SK-N-SH treated with all-trans-retinoic acid at 6 μM for 48 hours (cell line): ENCODE measurements around the gene EPS8L2.

Source experiments
- ATAC-seq: fragments of 200-7000 bp; cut with Tn5 transposase; 3 replicates; pipeline ENCODE4 v1.9.1; 2020; ENCODE audit warnings: mild to moderate bottlenecking, moderate library complexity
- ARNTL ChIP-seq: fragments of 450-650 bp; formaldehyde crosslinking; IDR thresholded peaks from 2 replicates; pipeline ENCODE4 v1.5.0; 2020; ENCODE audit warnings: low read depth, mild to moderate bottlenecking, moderate library complexity, borderline replicate concordance
- BACH2 ChIP-seq: fragments of 250-450 bp; sonication (Bioruptor Pico); IDR thresholded peaks from 2 replicates; pipeline ENCODE4 v1.9.0; 2021; ENCODE audit warnings: mild to moderate bottlenecking, borderline replicate concordance
- CSDC2 ChIP-seq: fragments of 250-450 bp; sonication (Bioruptor Pico); IDR thresholded peaks from 2 replicates; pipeline ENCODE4 v1.5.0; 2020; ENCODE audit warnings: mild to moderate bottlenecking, moderate library complexity
- CSRNP3 ChIP-seq: fragments of 250-450 bp; sonication (Bioruptor Pico); IDR thresholded peaks from 2 replicates; pipeline ENCODE4 v1.5.1; 2021; ENCODE audit warnings: mild to moderate bottlenecking, moderate library complexity
- ESRRG ChIP-seq: fragments of 250-450 bp; sonication (Bioruptor Pico); IDR thresholded peaks from 2 replicates; pipeline ENCODE4 v1.6.1; 2021; ENCODE audit warnings: mild to moderate bottlenecking
- GLIS3 ChIP-seq: fragments of 250-450 bp; sonication (Bioruptor Pico); IDR thresholded peaks from 2 replicates; pipeline ENCODE4 v1.5.0; 2020; ENCODE audit warnings: mild to moderate bottlenecking, moderate library complexity
- ISL1 ChIP-seq: fragments of 250-450 bp; sonication (Bioruptor Pico); IDR thresholded peaks from 2 replicates; pipeline ENCODE4 v2.1.2; 2022; ENCODE audit warnings: mild to moderate bottlenecking, moderate library complexity
- OSR1 ChIP-seq: fragments of 250-450 bp; sonication (Bioruptor Pico); IDR thresholded peaks from 2 replicates; pipeline ENCODE4 v1.8.0; 2022; ENCODE audit warnings: moderate library complexity, mild to moderate bottlenecking, inconsistent platforms
- POU6F1 ChIP-seq: fragments of 250-450 bp; sonication (Bioruptor Pico); IDR thresholded peaks from 2 replicates; pipeline ENCODE4 v1.8.0; 2021; ENCODE audit warnings: low read depth, mild to moderate bottlenecking, moderate library complexity, borderline replicate concordance
- PPARA ChIP-seq: fragments of 250-450 bp; sonication (Bioruptor Pico); IDR thresholded peaks from 2 replicates; pipeline ENCODE4 v1.5.0; 2020; ENCODE audit warnings: mild to moderate bottlenecking, borderline replicate concordance
- SNAI2 ChIP-seq: fragments of 250-450 bp; sonication (Bioruptor Pico); IDR thresholded peaks from 2 replicates; pipeline ENCODE4 v1.5.0; 2020; ENCODE audit warnings: mild to moderate bottlenecking, moderate library complexity
- TOX ChIP-seq: fragments of 250-450 bp; sonication (Bioruptor Pico); IDR thresholded peaks from 2 replicates; pipeline ENCODE4 v1.8.0; 2021; ENCODE audit warnings: mild to moderate bottlenecking, moderate library complexity, borderline replicate concordance
- ZC3H10 ChIP-seq: fragments of 250-450 bp; sonication (Bioruptor Pico); IDR thresholded peaks from 2 replicates; pipeline ENCODE4 v1.5.1; 2021; ENCODE audit warnings: mild to moderate bottlenecking, moderate library complexity
- ZFP3 ChIP-seq: fragments of 250-450 bp; sonication (Bioruptor Pico); IDR thresholded peaks from 2 replicates; pipeline ENCODE4 v1.5.0; 2020; ENCODE audit warnings: mild to moderate bottlenecking, moderate library complexity
- ZFP30 ChIP-seq: fragments of 450-650 bp; formaldehyde crosslinking; IDR thresholded peaks from 2 replicates; pipeline ENCODE4 v1.5.0; 2022; ENCODE audit warnings: mild to moderate bottlenecking, moderate library complexity
- ZNF565 ChIP-seq: fragments of 450-650 bp; formaldehyde crosslinking; conservative IDR thresholded peaks from 2 replicates; pipeline ENCODE4 v1.5.0; 2020; ENCODE audit warnings: low read depth, mild to moderate bottlenecking, moderate library complexity
- ZNF8 ChIP-seq: fragments of 450-650 bp; formaldehyde crosslinking; IDR thresholded peaks from 2 replicates; pipeline ENCODE4 v1.5.0; 2020; ENCODE audit warnings: mild to moderate bottlenecking, moderate library complexity
- TF ChIP-seq, protein P1 (sequence below): fragments of 250-450 bp; sonication (Bioruptor Pico); IDR thresholded peaks from 2 replicates; pipeline ENCODE4 v1.5.0; 2020; ENCODE audit warnings: mild to moderate bottlenecking, moderate library complexity
- TF ChIP-seq, protein P2 (sequence below): fragments of 250-450 bp; sonication (Bioruptor Pico); IDR thresholded peaks from 2 replicates; pipeline ENCODE4 v1.5.1; 2020; ENCODE audit warnings: low read depth, mild to moderate bottlenecking, moderate library complexity

EPS8L2 gene

DNA sequence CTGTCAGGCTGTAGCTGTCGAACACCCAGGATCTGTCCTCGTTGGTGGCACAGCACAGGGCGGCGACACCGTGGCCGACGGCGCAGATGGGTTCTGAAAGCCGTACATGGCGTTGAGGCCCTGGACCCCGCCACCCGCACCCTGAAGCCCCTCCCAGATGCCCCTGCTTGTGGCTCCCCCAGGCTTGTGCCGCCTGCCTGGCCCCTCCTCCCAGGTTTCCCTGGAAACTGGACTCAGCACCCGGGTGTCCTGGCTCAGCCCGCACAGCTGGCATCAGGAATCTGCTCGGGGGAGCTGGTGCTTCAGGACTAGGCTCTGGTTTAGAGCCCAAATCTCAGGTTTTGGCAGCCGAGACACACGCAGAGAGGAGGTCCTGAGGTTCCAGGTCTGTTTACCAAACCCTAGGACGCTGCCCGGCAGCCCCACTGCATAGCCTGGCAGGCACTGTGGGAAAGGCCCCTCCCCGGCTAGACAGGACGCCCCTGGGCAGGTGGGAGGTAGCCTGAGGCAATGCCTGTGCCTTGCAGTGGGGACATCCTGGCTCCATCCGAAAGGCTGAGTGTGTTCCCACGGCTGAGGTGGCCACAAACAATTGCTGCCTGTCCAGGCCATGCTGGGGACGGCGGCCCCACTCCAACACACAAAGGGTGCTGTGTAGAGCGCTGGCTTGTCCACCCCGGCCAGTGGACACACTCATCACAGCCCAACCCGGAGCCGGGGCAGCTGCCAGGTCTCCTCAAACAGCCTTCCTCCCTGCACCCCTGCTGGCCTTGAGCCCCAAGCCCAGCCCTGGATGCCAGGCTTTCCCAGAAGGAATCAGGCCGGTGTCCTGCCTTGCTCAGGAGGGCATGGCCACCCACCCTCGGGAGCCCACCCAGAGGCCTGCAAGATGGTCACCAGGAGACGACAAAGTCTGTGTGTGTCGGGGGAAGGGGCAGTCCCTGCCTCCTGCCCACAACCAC, 66.7 kb downstream of the EPS8L2 start (continued):
- TF ChIP-seq, protein P1, sequence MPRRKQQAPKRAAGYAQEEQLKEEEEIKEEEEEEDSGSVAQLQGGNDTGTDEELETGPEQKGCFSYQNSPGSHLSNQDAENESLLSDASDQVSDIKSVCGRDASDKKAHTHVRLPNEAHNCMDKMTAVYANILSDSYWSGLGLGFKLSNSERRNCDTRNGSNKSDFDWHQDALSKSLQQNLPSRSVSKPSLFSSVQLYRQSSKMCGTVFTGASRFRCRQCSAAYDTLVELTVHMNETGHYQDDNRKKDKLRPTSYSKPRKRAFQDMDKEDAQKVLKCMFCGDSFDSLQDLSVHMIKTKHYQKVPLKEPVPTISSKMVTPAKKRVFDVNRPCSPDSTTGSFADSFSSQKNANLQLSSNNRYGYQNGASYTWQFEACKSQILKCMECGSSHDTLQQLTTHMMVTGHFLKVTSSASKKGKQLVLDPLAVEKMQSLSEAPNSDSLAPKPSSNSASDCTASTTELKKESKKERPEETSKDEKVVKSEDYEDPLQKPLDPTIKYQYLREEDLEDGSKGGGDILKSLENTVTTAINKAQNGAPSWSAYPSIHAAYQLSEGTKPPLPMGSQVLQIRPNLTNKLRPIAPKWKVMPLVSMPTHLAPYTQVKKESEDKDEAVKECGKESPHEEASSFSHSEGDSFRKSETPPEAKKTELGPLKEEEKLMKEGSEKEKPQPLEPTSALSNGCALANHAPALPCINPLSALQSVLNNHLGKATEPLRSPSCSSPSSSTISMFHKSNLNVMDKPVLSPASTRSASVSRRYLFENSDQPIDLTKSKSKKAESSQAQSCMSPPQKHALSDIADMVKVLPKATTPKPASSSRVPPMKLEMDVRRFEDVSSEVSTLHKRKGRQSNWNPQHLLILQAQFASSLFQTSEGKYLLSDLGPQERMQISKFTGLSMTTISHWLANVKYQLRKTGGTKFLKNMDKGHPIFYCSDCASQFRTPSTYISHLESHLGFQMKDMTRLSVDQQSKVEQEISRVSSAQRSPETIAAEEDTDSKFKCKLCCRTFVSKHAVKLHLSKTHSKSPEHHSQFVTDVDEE, result no peak
- TF ChIP-seq CSRNP3, result no peak
- TF ChIP-seq ZFP30, result no peak
- no peak for TF ChIP-seq PPARA (CRISPR knock-in tag)
- TF ChIP-seq ZC3H10, result no peak
- TF ChIP-seq ZFP3 (CRISPR knock-in tag), result no peak
- TF ChIP-seq, all 23 proteins: peak for 0

DNA sequence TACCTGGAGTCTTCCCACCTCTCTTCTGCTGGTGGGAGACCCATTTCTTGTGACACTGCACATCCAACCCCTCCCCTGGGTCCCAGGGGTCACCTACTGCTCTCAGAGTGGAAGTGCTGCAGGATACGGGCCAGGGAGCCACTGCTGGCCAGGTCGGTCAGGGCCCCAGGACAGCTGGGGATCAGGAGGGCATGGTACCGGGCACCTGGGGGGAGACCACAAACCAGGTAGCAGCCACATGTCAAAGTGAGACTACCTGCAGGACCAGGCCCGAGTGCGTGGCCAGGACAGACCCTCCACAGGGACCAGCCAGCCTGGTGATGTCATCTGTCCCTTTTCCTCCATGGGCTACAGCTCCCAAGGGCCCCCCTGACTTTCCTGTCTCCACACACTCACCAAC, 67.4 kb downstream of the EPS8L2 start:
- TF ChIP-seq GLIS3 (CRISPR knock-in tag) (no peak), BACH2 (CRISPR knock-in tag) (no peak), TOX (CRISPR knock-in tag) (no peak), POU6F1 (CRISPR knock-in tag) (no peak), ZFP3 (CRISPR knock-in tag) (no peak), ZNF565 (CRISPR knock-in tag) (no peak), ZC3H10 (no peak), ESRRG (CRISPR knock-in tag) (no peak), ISL1 (CRISPR knock-in tag) (no peak), CSDC2 (no peak), CSRNP3 (no peak), ZFP30 (no peak), SNAI2 (CRISPR knock-in tag) (no peak), ARNTL (CRISPR knock-in tag) (no peak), PPARA (CRISPR knock-in tag) (no peak), OSR1 (no peak), ZNF8 (CRISPR knock-in tag) (no peak)
- TF ChIP-seq, protein P2, sequence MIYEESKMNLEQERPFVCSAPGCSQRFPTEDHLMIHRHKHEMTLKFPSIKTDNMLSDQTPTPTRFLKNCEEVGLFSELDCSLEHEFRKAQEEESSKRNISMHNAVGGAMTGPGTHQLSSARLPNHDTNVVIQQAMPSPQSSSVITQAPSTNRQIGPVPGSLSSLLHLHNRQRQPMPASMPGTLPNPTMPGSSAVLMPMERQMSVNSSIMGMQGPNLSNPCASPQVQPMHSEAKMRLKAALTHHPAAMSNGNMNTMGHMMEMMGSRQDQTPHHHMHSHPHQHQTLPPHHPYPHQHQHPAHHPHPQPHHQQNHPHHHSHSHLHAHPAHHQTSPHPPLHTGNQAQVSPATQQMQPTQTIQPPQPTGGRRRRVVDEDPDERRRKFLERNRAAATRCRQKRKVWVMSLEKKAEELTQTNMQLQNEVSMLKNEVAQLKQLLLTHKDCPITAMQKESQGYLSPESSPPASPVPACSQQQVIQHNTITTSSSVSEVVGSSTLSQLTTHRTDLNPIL (CRISPR knock-in tag), result no peak
- TF ChIP-seq, protein P1, result no peak
- no peak for ATAC-seq
